ENCODE results near the gene UACA. TPM values are rescaled to one million over a fixed set of nuclear protein-coding genes. Genes with fewer than 3 reads are reported as not detected.

UACA gene
- total and polyA plus RNA-seq, 8 donors, result 4.9 to 135 (median 36.1) TPM

GRCh38 chr15:70679919-70680231 is 83.5 kb downstream of the UACA start:
- Histone ChIP-seq H3K27ac (no peak overlapping the region), H3K36me3 (peaks cover 3 to 43% (median 26%) of the 10 kb centered on the region in 4 donors), H3K4me1 (peaks cover 0 to 32% (median 13%) of the 10 kb centered on the region in 4 donors), H3K9me3 (no peaks in the 10 kb centered on the region), H3K4me3 (no peak overlapping the region), H3K27me3 (no peaks in the 10 kb centered on the region)
- DNase-seq, result no peak
- TF ChIP-seq CTCF (IDR thresholded peaks at IDR 0.05) (no peak), POLR2A (IDR thresholded peaks at IDR 0.05) (no peak), POLR2AphosphoS5 (IDR thresholded peaks at IDR 0.05) (no peak), EP300 (IDR thresholded peaks at IDR 0.05) (no peak)
- intact Hi-C loops (cut with DNase I; ENCODE audit: low total_unique reads), result loop anchor here (10.0 kb wide), 2 partner anchors 45 to 135 kb away; no protein-coding TSS in a partner anchor

GRCh38 chr15:70672081-70672480 is 91.3 kb downstream of the UACA start:
- H3K4me3 ChIP-seq, result no peak overlapping the region
- no peaks in the 10 kb centered on the region for H3K9me3 ChIP-seq
- no peak overlapping the region for H3K27ac ChIP-seq
- TF ChIP-seq POLR2AphosphoS5 (IDR thresholded peaks at IDR 0.05) (no peak), EP300 (IDR thresholded peaks at IDR 0.05) (no peak), CTCF (IDR thresholded peaks at IDR 0.05) (no peak), POLR2A (IDR thresholded peaks at IDR 0.05) (no peak)
- no peaks in the 10 kb centered on the region for H3K27me3 ChIP-seq
- H3K36me3 ChIP-seq, result peaks cover 7 to 62% (median 46%) of the 10 kb centered on the region in 4 donors
- H3K4me1 ChIP-seq, result peaks cover 0 to 23% (median 7%) of the 10 kb centered on the region in 4 donors
- intact Hi-C loops (cut with DNase I; ENCODE audit: low total_unique reads), result loop anchor here (10.0 kb wide), 2 partner anchors 53 to 143 kb away; no protein-coding TSS in a partner anchor
- peak in 1 of 2 donors; percentile 43 for DNase-seq

DNA sequence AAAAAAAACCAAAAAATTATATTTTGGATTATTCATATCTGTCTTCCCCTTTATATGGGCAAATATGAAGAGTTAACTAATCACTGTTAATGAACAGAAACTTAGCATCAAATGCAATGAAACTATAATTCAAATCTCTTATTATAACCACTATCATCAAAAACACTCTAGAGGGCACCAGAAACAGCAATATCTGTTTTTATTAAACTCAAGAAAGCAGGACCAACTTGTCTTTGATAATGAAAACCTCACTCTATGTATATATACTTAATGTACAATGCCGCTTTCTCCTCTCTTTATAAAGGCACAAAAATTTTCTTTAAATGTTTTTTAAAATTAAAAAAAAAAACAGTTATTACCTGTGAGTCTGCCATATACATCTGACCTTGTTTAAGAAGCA is 92.7 kb downstream of the UACA start:
- intact Hi-C loops (cut with DNase I; ENCODE audit: low total_unique reads), result loop anchor here (10.0 kb wide), 2 partner anchors 54 to 144 kb away; no protein-coding TSS in a partner anchor
- TF ChIP-seq POLR2AphosphoS5 (IDR thresholded peaks at IDR 0.05), result no peak
- no peak for TF ChIP-seq CTCF (IDR thresholded peaks at IDR 0.05)
- no peak for TF ChIP-seq EP300 (IDR thresholded peaks at IDR 0.05)
- TF ChIP-seq POLR2A (IDR thresholded peaks at IDR 0.05), result no peak
- Histone ChIP-seq H3K36me3 (peaks cover 4 to 51% (median 41%) of the 10 kb centered on the region in 4 donors), H3K4me1 (peaks cover 0 to 30% (median 9%) of the 10 kb centered on the region in 4 donors), H3K9me3 (no peaks in the 10 kb centered on the region), H3K4me3 (no peak overlapping the region), H3K27ac (no peak overlapping the region), H3K27me3 (no peaks in the 10 kb centered on the region)
- DNase-seq, result no peak
- WGBS, 5 donors, result 49 to 85% (median 68%) methylated on average over 1 of the region's 1 CpG

DNA sequence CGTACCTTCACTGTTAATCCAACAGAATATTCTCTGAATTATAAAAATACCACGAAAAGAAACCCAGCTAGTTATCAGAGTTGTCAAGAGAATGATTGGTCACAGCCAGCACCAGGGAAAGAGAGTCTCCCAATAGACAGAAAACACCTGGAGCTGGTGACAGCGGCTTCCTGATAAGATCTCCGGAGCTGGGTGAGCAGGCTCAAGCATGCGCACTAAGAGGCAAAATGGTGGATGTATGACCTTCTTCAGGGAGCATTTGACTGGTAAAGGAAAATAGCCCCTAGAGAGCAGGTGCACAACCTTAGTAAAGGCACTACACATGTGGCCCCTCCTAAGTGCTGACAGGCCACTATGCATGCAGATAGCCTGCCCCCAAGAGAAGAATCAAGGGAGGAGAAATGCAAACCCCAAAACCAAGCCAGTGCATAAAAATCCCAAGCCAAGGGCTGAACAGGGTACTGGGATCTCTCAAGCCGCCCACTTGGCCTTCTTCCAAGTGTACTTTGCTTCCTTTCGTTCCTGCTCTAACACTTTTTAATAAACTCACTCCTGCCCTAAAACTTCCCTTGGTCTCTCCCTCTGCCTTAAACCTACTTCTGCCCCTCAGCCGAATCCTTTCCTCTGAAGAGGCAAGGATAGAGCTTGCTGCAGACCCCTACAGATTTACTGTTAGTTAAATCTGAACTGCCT is 93.2 kb downstream of the UACA start:
- TF ChIP-seq EP300 (IDR thresholded peaks at IDR 0.05) (no peak), CTCF (IDR thresholded peaks at IDR 0.05) (no peak), POLR2AphosphoS5 (IDR thresholded peaks at IDR 0.05) (no peak), POLR2A (IDR thresholded peaks at IDR 0.05) (no peak)
- H3K9me3 ChIP-seq, result no peaks in the 10 kb centered on the region
- no peak overlapping the region for H3K4me3 ChIP-seq
- no peaks in the 10 kb centered on the region for H3K27me3 ChIP-seq
- peaks cover 0 to 30% (median 9%) of the 10 kb centered on the region in 4 donors for H3K4me1 ChIP-seq
- WGBS, 5 donors, result 50 to 59% (median 55%) methylated on average over 8 of the region's 8 CpGs
- peaks cover 3 to 46% (median 35%) of the 10 kb centered on the region in 4 donors for H3K36me3 ChIP-seq
- DNase-seq, result peak; percentile 49 to 68
- H3K27ac ChIP-seq, result no peak overlapping the region
- intact Hi-C loops (cut with DNase I; ENCODE audit: low total_unique reads), result loop anchor here (10.0 kb wide), 2 partner anchors 55 to 145 kb away; no protein-coding TSS in a partner anchor

Measured in stomach (tissue), 9 donors.